Activated CD4-positive, CD25-positive, alpha-beta regulatory T cell (primary cell): ENCODE results near the gene NUDT8.
"Not testable (repeated sequence)": the region's sequence is repeated elsewhere in the genome, so short reads cannot be mapped to it uniquely, and the experiment has no call there.

Source experiments
- DNase-seq, 4 experiments: peaks; one replicate each; lab custom pipeline; 2025; lab: John Stamatoyannopoulos, UW

The NUDT8 gene

GRCh38 chr11:67613313-67613959, 16.3 kb downstream of the NUDT8 start:
- no peak for DNase-seq

- no peak for DNase-seq
These were observed 17.0 kb downstream of the NUDT8 start for GRCh38 chr11:67612751-67613150.

- DNase-seq = no peak
These were observed 17.8 kb downstream of the NUDT8 start for GRCh38 chr11:67611704-67612587.

GRCh38 chr11:67611165-67611564, 18.6 kb downstream of the NUDT8 start:
- no peak for DNase-seq

- no peak for DNase-seq
These were observed 19.4 kb downstream of the NUDT8 start for GRCh38 chr11:67610302-67610868.

- DNase-seq = no peak
These were observed 20.4 kb downstream of the NUDT8 start for GRCh38 chr11:67609316-67609715.

GRCh38 chr11:67608486-67608885, 21.3 kb downstream of the NUDT8 start:
- no peak for DNase-seq

- no peak for DNase-seq
These were observed 22.2 kb downstream of the NUDT8 start for GRCh38 chr11:67607507-67607906.

GRCh38 chr11:67606492-67607295, 23.0 kb downstream of the NUDT8 start, which contains the start of gene NDUFV1:
NDUFV1 (plus strand) TSS chr11:67606936; CDS start chr11:67607005, 69 bp downstream.
- DNase-seq = peak; percentile 93 to 94 (median 94)

GRCh38 chr11:67606093-67606491, 23.6 kb downstream of the NUDT8 start:
- DNase-seq = no peak

GRCh38 chr11:67605231-67606011, 24.3 kb downstream of the NUDT8 start:
- no peak for DNase-seq

- DNase-seq = no peak
These were observed 24.9 kb downstream of the NUDT8 start for GRCh38 chr11:67604815-67605214.

- not testable (repeated sequence) for DNase-seq
These were observed 25.6 kb downstream of the NUDT8 start for GRCh38 chr11:67604119-67604518.

GRCh38 chr11:67601098-67601497, 28.6 kb downstream of the NUDT8 start:
- DNase-seq = no peak

- DNase-seq = no peak
These were observed 29.3 kb downstream of the NUDT8 start for GRCh38 chr11:67600324-67601029.

GRCh38 chr11:67599149-67599548, 30.6 kb downstream of the NUDT8 start:
- no peak for DNase-seq

- not testable (repeated sequence) for DNase-seq
These were observed 31.8 kb downstream of the NUDT8 start for GRCh38 chr11:67597963-67598362.

GRCh38 chr11:67597458-67597857, 32.3 kb downstream of the NUDT8 start:
- DNase-seq = not testable (repeated sequence)

- DNase-seq = no peak
These were observed 32.9 kb downstream of the NUDT8 start for GRCh38 chr11:67596753-67597300.

GRCh38 chr11:67594480-67594879, 35.3 kb downstream of the NUDT8 start:
- no peak for DNase-seq
